ENCODE measurements around the gene HSBP1L1.
"Not testable (repeated sequence)": the region's sequence is repeated elsewhere in the genome, so short reads cannot be mapped to it uniquely, and the experiment has no call there.

HSBP1L1 gene

DNA sequence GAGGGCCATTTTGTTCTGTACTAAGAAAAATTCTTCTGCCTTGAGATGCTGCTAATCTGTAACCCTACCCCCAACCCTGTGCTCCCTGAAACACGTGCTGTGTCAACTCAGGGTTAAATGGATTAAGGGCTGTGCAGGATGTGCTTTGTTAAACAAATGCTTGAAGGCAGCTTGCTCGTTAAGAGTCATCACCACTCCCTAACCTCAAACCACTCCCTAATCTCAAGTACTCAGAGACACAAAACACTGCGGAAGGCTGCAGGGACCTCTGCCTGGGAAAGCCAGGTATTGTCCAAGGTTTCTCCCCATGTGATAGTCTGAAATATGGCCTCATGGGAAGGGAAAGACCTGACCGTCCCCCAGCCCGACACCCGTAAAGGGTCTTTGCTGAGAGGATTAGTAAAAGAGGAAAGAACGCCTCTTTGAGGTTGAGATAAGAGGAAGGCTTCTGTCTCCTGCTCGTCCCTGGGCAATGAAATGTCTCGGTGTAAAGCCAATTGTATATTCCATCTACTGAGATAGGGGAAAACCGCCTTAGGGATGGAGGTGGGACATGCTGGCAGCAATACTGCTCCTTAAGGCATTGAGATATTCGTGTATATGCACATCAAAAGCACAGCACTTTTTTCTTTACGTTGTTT, 4.2 kb upstream of the HSBP1L1 start:
- in situ Hi-C loops (cut with MboI; ENCODE audit: low sequenced_read_pairs), result not testable (repeated sequence)

DNA sequence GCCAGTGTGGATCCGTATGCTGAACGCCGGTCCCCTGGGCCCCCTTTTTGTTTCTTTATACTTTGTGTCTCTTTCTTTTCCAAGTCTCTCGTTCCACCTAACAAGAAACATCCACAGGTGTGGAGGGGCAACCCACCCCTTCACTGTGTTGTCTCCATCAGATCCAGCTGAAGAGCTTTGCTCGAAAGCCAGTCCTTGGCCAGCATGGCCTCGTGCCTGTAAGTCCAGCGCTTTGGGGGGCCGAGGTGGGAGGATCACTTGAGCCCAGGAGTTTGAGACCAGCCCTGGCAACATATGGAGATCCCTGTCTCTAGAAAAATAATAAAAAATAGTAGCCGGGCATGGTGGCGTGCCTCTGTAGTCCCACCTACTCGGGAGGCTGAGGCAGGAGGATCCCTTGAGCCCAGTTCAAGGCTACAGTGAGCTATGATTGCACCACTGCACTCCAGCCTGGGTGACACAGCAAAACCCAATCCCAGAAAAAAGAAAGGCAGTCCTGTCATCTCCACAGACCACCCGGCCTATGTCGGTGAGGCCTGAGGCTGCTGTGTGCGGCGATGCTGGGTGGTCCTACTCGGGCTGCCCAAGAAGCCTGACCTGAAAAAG, 3.4 kb upstream of the HSBP1L1 start:
- in situ Hi-C loops (cut with MboI; ENCODE audit: low sequenced_read_pairs), result no loop called here

DNA sequence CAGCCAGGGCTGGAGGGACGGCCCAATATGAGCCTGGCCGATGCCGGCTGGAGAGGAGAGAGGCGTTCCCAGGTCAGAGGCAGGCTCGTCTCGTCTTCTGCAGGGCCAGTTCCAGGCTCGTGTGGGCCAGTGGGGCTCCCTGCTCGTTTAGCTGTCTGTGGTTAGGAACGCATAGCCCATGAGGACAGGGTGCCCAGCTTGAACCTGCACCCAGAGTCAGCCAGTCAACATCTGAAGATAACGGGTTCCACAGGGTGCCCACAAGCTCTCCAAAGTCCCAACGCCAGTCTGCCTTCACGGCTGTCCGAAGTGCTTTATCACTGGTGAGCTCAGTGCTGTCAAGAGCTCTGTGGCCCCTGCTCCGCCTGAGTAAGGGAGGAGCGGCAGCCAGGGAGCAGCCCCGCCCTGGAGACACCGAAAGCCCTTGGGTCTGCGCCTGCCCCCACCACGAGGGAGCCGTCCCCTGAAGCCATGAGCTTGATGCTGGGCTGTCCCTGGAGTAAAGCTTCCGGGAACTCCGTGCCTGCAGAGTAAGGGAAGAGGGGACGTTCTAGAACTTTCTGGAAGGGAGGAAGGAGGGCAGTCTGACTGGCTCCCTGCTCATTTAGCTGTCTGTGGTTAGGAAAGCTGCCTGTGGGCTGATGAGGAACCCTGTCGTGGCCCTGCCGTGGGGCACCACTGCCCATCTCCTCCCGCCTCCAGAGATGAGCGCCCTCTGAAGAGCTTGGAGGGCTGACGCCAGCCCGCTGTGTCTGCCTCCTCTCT, 2.7 kb upstream of the HSBP1L1 start:
- in situ Hi-C loops (cut with MboI; ENCODE audit: low sequenced_read_pairs), result no loop called here

DNA sequence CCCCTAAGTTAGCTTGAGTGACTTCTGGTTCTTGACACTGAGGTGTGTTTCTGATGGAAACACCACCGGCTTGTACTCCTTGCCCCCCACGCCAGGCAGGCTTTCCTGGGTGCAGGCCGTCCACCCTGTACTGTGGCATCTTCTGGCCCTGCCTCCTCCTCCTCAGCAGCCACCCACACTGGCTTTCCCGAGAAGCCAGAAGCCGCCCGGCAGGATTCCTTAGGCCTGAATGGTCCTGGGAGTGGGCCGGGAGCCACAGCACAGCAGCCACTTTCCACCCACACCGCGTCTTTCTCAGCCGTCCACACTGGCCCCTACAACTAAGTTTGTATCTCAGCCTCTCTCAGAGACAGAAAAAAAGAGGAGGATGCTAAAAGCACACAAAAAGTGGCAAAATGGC, 2.1 kb upstream of the HSBP1L1 start:
- in situ Hi-C loops (cut with MboI; ENCODE audit: low sequenced_read_pairs), result no loop called here

DNA sequence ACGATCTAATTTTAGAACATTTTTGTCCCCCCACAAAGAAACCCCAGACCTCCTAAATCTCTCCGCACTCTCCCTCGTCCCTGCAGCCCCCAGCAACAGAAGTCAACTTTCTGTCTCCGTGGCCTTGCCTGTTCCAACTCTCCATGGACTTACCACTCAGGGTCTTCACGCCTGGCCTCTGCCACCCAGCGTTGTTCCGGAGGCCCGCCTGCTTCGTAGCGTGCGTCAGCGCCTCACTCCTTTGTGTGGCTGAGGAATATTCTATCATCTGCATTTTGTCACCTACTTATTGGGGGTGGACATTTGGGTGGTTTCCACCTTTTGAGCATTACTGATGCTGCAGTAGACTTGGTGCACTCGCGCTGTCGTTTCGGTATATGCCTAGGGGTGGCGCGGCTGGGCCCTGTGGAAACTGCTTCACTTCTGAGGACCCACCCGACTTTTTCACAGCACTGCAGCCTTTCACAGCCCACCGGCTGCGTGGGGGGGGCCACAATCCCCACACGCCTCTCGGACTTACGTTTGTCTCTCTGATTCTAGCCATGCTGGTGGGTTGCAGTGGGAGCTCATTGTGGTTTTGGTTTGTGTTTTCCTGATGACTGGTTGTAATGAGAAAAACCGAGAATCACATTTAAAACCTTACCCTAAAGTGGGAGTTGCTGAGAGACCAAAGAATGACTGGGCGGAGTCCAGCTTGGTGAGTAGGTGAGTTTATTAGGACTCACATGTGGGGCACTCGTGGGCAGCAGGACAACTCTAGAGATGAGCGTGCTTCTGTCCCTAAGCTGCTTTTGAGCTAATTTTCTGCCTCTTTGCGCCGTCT, 1.4 kb upstream of the HSBP1L1 start:
- in situ Hi-C loops (cut with MboI; ENCODE audit: low sequenced_read_pairs), result no loop called here

- in situ Hi-C loops (cut with MboI; ENCODE audit: low sequenced_read_pairs), result no loop called here
These were observed 649 bp upstream of the HSBP1L1 start for GRCh38 chr18:79963658-79964329.

DNA sequence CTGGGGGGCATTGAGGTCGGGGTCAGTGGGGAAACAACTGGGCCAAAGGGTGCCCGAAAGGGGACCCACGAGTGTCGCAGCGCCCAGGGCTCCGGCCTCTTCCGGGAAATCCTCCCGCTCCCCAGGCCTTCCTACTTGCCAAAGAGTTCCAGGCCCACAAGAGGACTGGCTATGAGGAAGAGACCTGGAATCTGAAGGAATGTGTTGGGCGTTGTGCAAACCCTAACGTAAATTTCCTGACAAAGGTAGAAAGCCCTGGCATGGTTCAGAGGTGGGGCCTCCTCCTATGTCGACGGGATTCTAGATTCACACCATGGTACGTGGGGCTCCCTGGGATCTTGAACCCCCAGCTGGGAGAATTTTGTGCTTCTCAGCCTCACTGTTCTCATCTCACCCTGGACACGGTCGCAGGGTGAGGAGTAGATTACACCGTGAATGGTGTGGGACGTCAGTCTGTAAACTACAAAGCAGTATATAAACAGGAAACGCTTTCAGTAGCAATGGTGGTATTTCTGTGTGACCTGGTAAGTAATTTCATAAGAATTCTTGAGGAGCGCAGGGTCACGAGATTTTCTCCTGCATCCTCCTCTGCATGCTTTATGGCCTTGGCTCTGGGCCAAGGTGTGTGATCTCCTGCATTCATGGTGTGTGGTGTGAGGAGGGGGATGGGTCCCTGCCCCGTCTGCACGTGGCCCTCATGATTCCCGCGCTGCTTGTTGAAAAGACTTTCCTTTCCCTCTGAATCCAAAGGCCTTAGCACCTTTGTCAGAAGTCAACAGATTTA, 868 bp downstream of the HSBP1L1 start:
- in situ Hi-C loops (cut with MboI; ENCODE audit: low sequenced_read_pairs), result no loop called here

DNA sequence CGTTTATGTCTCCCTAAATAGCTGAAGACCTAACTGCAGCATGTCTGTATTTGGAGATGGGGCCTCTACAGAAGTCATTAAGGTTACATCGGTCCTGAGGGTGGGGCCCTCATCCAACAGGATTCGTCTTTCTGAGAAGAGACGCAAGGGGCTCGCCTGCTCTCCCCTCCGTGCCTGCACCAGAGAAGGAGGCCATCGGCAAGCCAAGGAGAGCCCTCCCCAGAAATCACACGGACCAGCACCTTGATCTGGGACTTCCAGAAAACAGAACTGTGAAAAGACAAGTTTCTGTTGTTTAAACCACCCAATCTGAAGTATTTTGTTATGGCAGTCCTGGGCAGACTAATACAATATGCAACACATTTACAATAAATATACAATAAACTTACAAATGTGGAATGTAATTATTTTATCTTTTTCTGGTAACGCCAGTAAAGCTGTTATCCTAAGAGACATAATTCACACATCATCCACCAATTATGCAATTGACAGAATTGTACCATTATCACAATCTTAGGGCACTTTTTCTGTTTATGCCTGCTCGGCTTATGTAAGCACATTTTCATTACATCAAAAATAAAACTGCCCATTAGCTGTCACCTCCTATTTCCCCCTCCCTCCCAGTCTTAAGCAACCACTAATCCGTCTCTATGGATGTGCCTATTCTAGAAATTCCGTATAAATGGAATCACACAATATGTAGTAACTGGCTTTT, 6.1 kb downstream of the HSBP1L1 start:
- in situ Hi-C loops (cut with MboI; ENCODE audit: low sequenced_read_pairs), result no loop called here

- in situ Hi-C loops (cut with MboI; ENCODE audit: low sequenced_read_pairs), result no loop called here
These were observed 6.9 kb downstream of the HSBP1L1 start for GRCh38 chr18:79971211-79971952.

GRCh38 chr18:79971986-79972385, 7.5 kb downstream of the HSBP1L1 start:
- in situ Hi-C loops (cut with MboI; ENCODE audit: low sequenced_read_pairs), result no loop called here

DNA sequence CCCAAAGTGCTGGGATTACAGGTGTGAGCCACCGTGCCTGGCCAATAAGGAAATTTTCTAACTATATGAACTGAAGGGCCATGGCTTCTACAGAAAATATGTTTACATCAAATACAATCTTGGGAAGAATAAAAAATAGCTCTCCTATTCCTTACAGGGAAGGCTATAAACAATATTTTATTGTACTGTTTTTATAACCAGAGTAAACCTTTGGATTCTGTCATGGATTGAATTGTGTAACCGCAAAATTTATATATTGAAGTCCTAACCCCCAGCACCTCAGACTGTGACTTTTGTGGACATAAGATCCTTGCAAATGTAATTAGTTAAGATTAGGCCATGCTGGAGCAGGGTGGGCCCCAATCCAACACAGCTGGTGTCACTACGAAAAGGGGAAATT, 8.3 kb downstream of the HSBP1L1 start:
- in situ Hi-C loops (cut with MboI; ENCODE audit: low sequenced_read_pairs), result no loop called here

DNA sequence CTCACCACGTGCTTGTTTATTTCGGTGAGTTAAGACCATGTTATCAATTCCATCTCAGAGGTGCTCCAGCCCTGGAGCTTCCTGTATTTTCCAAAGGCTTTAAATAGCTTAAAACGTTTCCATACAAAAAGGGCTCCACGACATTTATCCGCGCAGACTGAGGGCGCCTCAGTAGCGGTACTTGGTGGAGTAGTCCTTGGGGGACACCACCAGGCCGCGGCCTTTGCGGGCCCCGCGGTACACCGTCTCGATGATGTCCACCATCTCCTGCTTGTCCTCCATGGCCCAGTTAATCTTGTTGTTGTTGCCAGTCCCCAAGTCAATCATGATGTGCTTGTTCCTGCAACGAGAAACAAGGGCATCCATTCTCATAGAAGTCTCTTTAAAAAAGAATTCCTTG, 9.1 kb downstream of the HSBP1L1 start:
- in situ Hi-C loops (cut with MboI; ENCODE audit: low sequenced_read_pairs), result no loop called here

DNA sequence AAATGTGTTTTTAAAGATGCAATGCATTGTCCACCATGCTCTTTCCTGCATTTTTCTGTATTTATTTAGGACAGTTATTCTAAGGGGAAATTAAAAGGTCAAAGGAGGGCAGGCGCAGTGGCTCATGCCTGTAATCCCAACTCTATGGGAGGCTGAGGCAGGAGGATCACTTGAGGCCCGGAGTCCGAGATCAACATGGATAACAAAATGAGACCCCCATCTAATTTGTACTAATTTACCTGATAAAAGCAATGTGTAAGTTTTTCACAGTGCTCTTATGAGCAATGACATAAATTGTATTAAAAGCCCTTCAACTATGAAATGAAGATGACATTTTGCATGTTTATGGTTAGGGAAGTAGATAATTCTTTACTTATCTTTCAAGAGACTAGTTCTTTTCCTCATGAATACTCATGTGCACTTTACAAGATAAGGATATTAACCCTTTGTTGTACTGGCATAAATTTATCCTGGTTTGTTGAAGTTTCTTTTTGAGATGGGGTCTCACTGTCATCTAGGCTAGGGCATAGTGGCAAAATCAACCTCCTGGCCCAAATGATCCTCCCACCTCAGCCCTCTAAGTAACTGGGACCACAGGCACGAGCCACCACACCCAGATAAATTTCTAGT, 9.7 kb downstream of the HSBP1L1 start:
- in situ Hi-C loops (cut with MboI; ENCODE audit: low sequenced_read_pairs), result no loop called here

- in situ Hi-C loops (cut with MboI; ENCODE audit: low sequenced_read_pairs), result no loop called here
These were observed 10.6 kb downstream of the HSBP1L1 start for GRCh38 chr18:79975043-79975442.

- in situ Hi-C loops (cut with MboI; ENCODE audit: low sequenced_read_pairs), result no loop called here
These were observed 11.7 kb downstream of the HSBP1L1 start for GRCh38 chr18:79975985-79976680.

- in situ Hi-C loops (cut with MboI; ENCODE audit: low sequenced_read_pairs), result no loop called here
These were observed 15.4 kb downstream of the HSBP1L1 start for GRCh38 chr18:79979843-79980242.

DNA sequence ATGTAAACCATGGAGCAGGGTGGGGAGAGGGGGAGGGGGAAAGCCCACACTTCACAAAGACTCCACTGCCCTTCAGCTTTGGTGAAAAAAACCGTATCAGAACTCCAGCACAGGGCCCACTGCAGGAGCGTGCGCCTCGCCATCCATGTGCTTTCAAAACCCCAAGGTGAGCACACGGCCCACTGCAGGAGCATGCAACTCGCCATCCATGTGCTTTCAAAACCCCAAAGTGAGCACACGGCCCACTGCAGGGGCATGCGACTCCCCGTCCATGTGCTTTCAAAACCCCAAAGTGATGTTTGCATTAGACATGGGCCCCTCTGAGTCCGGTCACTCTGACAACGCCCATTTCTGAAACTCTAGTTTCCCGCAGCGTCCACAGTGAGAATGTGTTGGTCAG, 16.1 kb downstream of the HSBP1L1 start:
- in situ Hi-C loops (cut with MboI; ENCODE audit: low sequenced_read_pairs), result no loop called here

- in situ Hi-C loops (cut with MboI; ENCODE audit: low sequenced_read_pairs), result no loop called here
These were observed 18.3 kb downstream of the HSBP1L1 start for GRCh38 chr18:79982736-79983135.
